BE2C (cell line): Measurements from ENCODE around the gene PRRT2. TPM values are rescaled to one million over a fixed set of nuclear protein-coding genes. Genes with fewer than 3 reads are reported as not detected.

ENCODE experiments used
- DNase-seq: peaks from one replicate; pipeline ENCODE4 v3.0.0-alpha.2; 2020
- H3K27me3 ChIP-seq: fragments of 250-450 bp; sonication (Bioruptor Pico); 2 replicates; pipeline ENCODE4 v1.5.1; 2020; ENCODE audit warnings: mild to moderate bottlenecking
- H3K36me3 ChIP-seq: fragments of 250-450 bp; sonication (Bioruptor Pico); 2 replicates; pipeline ENCODE4 v1.5.1; 2020; ENCODE audit warnings: mild to moderate bottlenecking
- H3K4me1 ChIP-seq: fragments of 250-450 bp; sonication (Bioruptor Pico); 2 replicates; pipeline ENCODE4 v1.5.1; 2020
- H3K4me3 ChIP-seq: 2 replicates; pipeline ENCODE4 v1.5.1; 2011; ENCODE audit warnings: low read depth, low read length
- H3K9me3 ChIP-seq: fragments of 250-450 bp; sonication (Bioruptor Pico); 2 replicates; pipeline ENCODE4 v1.5.1; 2020
- CTCF ChIP-seq: IDR thresholded peaks from 2 replicates; pipeline ENCODE4 v1.5.1; 2012; ENCODE audit warnings: mild to moderate bottlenecking, low read depth, low read length
- polyA plus RNA-seq: library from polyadenylated mRNA; unstranded; fragments of >200 nt; gene quantifications from one replicate; pipeline ENCODE4 v1.2.1, GENCODE V29; 2012; ENCODE audit warnings: low read depth, missing spikeins; ENCODE audit not compliant: insufficient read length, insufficient read depth

Gene PRRT2
- 132 TPM for polyA plus RNA-seq

GRCh38 chr16:29811896-29812665 is at the start of gene PRRT2:
PRRT2 (plus strand) TSS chr16:29812193; CDS start chr16:29813055, 862 bp downstream.
- H3K27me3 ChIP-seq = no peaks in the 10 kb centered on the region
- no peak for TF ChIP-seq CTCF
- peak; percentile 84 for DNase-seq
- H3K4me1 ChIP-seq = peaks cover 3% of the 10 kb centered on the region
- peak within 1 kb of the TSS; percentile 80 for H3K4me3 ChIP-seq
- no peaks in the 10 kb centered on the region for H3K9me3 ChIP-seq
- peaks cover 24% of the 10 kb centered on the region for H3K36me3 ChIP-seq

- TF ChIP-seq CTCF = no peak
- Histone ChIP-seq H3K27me3 (no peaks in the 10 kb centered on the region), H3K4me3 (no peak overlapping the region), H3K36me3 (no peaks in the 10 kb centered on the region), H3K4me1 (no peaks in the 10 kb centered on the region), H3K9me3 (no peaks in the 10 kb centered on the region)
- no peak for DNase-seq
Observed at GRCh38 chr16:29763326-29763725, 48.7 kb upstream of the PRRT2 start.

GRCh38 chr16:29765167-29766032 is 46.6 kb upstream of the PRRT2 start:
- DNase-seq = no peak
- TF ChIP-seq CTCF = no peak
- no peak overlapping the region for H3K4me3 ChIP-seq
- H3K4me1 ChIP-seq = no peaks in the 10 kb centered on the region
- H3K27me3 ChIP-seq = no peaks in the 10 kb centered on the region
- no peaks in the 10 kb centered on the region for H3K36me3 ChIP-seq
- H3K9me3 ChIP-seq = no peaks in the 10 kb centered on the region

GRCh38 chr16:29766571-29766970 is 45.4 kb upstream of the PRRT2 start:
- no peaks in the 10 kb centered on the region for H3K4me1 ChIP-seq
- no peak for TF ChIP-seq CTCF
- no peak overlapping the region for H3K4me3 ChIP-seq
- H3K36me3 ChIP-seq = no peaks in the 10 kb centered on the region
- no peaks in the 10 kb centered on the region for H3K9me3 ChIP-seq
- DNase-seq = no peak
- H3K27me3 ChIP-seq = no peaks in the 10 kb centered on the region

GRCh38 chr16:29767062-29767461 is 44.9 kb upstream of the PRRT2 start:
- no peaks in the 10 kb centered on the region for H3K36me3 ChIP-seq
- no peak for TF ChIP-seq CTCF
- no peak for DNase-seq
- H3K4me3 ChIP-seq = no peak overlapping the region
- H3K4me1 ChIP-seq = no peaks in the 10 kb centered on the region
- no peaks in the 10 kb centered on the region for H3K9me3 ChIP-seq
- H3K27me3 ChIP-seq = no peaks in the 10 kb centered on the region
